NCI-H1417 treated with DMSO at 0.1 percent for 48 hours (cell line): ENCODE results near the gene NRTN.
"Not testable (repeated sequence)": the region's sequence is repeated elsewhere in the genome, so short reads cannot be mapped to it uniquely, and the experiment has no call there.

Source experiments
- DNase-seq: peaks from one replicate; lab custom pipeline; 2025; lab: John Stamatoyannopoulos, UW

NRTN gene

DNA sequence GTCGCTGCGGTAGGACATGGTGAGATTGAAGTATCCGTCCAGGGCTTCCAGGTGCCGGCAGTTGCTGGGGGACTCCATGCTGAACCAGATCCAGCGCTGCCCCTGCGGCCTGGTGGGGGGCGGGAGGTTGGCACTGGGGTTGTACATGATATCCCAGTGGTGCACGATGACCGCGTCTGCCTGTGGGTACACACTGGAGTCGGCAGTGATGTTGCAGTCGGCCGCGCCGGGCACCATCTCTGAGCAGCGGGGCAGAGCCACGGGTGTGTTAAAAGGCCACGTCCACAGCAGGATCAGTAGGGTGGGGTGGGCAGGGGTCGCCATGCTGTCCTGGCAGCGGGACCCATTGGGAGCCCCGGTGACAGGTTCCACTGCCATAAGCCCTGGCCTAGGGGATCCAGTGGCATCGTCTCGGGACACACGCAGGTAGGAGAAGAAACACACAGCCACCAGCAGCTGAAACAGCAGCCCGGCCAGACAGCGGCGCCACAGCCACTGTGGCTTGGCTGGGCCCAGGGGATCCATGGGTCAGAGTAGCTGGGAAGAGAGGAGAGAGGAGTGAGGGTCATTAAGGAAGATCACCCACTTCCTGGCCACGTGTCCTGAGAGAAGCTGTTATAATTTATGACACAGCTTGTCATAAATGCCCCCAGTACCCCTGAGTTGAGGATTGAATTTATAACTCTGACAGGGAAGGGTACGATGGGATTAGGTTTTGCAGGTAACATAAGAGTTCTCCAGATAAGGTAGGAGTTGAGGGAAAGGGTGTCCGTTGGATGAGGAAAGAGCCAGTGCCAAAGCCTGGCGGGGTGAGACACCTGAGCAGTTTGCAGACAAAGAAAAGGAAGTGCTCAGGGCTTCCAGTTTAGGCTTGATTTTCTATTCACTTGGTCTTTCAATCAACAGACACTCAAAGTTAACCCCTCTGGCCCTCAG lies 62.6 kb downstream of the NRTN start:
- DNase-seq: no peak

- DNase-seq: no peak
Measured at GRCh38 chr19:5870986-5871394, 66.1 kb downstream of the NRTN start.

GRCh38 chr19:5873617-5874199 lies 68.8 kb downstream of the NRTN start:
- DNase-seq: no peak

DNA sequence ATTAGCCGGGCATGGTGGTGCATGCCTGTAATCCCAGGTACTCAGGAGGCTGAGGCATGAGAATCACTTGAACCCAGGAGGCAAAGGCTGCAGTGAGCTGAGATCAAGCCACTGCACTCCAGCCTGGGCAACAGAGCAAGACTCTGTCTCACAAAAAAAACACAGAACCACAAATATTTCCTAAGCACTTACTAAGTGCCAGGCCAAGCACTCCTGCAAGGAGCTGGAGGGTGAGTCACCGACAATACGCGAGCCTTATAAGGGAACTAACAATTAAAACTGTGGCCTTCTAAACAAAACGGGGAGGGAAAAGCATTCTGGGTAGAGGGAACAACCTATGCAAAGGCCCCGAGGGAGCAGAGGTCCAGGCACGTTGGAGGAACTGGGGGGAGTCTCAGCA lies 69.6 kb downstream of the NRTN start:
- not testable (repeated sequence) for DNase-seq

- no peak for DNase-seq
Measured at GRCh38 chr19:5877427-5877826, 72.6 kb downstream of the NRTN start.

DNA sequence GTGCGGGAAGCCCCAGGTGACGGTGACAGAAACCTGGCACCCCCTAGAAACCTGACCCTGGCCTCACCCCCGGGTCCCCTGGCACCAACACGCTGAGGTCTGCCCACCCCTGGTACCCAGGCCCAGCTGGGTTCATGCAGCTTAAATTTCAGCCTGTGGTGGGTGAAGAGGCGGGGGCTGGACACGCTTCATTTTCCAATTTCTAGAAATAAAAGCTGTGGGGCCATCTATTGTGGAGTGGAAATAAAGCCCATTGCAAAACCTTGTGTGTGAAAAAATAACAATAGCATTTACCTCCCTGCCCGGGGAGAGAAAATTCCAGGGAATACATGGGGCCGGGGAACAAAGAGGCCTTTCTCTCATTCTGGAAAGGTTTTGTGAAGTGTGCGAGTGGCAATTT lies 73.0 kb downstream of the NRTN start:
- DNase-seq: no peak
